Keratinocyte (primary cell): Measurements from ENCODE around the gene DIDO1. TPM values are rescaled to one million over a fixed set of nuclear protein-coding genes. Genes with fewer than 3 reads are reported as not detected.

Experiments used
- DNase-seq: peaks from one replicate; pipeline ENCODE4 v3.0.0-alpha.2; 2011; ENCODE audit warnings: low read depth, missing footprints, low spot score
- FAIRE-seq: peaks from 2 replicates; lab custom pipeline; 2011; peaks lifted over from hg19 to GRCh38; lab: Jason Lieb, UNC
- H2AFZ ChIP-seq: 2 replicates; pipeline ENCODE4 v1.6.0; 2012; ENCODE audit warnings: low read length, control low read depth, inconsistent platforms; ENCODE audit not compliant: control insufficient read depth
- H3K27ac ChIP-seq: 2 replicates; pipeline ENCODE4 v1.5.1; 2011; ENCODE audit warnings: low read length; ENCODE audit not compliant: control insufficient read depth, insufficient read depth
- H3K27me3 ChIP-seq: 3 replicates; pipeline ENCODE4 v1.6.0; 2011; ENCODE audit warnings: low read length; ENCODE audit not compliant: control insufficient read depth, insufficient read depth; ENCODE audit errors: extremely low read depth
- H3K36me3 ChIP-seq, 2 experiments: 2 replicates in 1 of 2; 3 replicates in 1 of 2; pipeline ENCODE4 v1.5.1; 2011; ENCODE audit warnings: low read length in 2 of 2, mild to moderate bottlenecking in 1 of 2; ENCODE audit not compliant: control insufficient read depth in 2 of 2, insufficient read depth in 2 of 2; ENCODE audit errors: extremely low read depth in 1 of 2
- H3K4me1 ChIP-seq: 3 replicates; pipeline ENCODE4 v1.5.1; 2011; ENCODE audit warnings: low read length; ENCODE audit not compliant: control insufficient read depth, insufficient read depth; ENCODE audit errors: extremely low read depth
- H3K4me2 ChIP-seq: 3 replicates; pipeline ENCODE4 v1.6.0; 2011; ENCODE audit warnings: low read depth, low read length; ENCODE audit not compliant: control insufficient read depth, insufficient read depth; ENCODE audit errors: extremely low read depth
- H3K4me3 ChIP-seq, 3 experiments: fragments of 200-600 bp in 1 of 3; sonication (generic) in 1 of 3; 2 replicates in 2 of 3; 3 replicates in 1 of 3; pipeline ENCODE4 v1.5.1; 2011 to 2016; ENCODE audit warnings: low read length in 3 of 3, mild to moderate bottlenecking in 3 of 3, control low read depth in 2 of 3, inconsistent platforms in 1 of 3, low read depth in 1 of 3, mixed read lengths in 1 of 3, mixed run types in 1 of 3, moderate library complexity in 1 of 3; ENCODE audit not compliant: control insufficient read depth in 2 of 3, insufficient read depth in 2 of 3; ENCODE audit errors: extremely low read depth in 1 of 3
- H3K79me2 ChIP-seq: 2 replicates; pipeline ENCODE4 v1.6.0; 2012; ENCODE audit warnings: low read length; ENCODE audit not compliant: control insufficient read depth, insufficient read depth
- H3K9ac ChIP-seq: 3 replicates; pipeline ENCODE4 v1.6.0; 2011; ENCODE audit warnings: low read length; ENCODE audit not compliant: control insufficient read depth, insufficient read depth; ENCODE audit errors: extremely low read depth
- H3K9me1 ChIP-seq: 3 replicates; pipeline ENCODE4 v1.6.0; 2011; ENCODE audit warnings: low read length; ENCODE audit not compliant: control insufficient read depth, insufficient read depth; ENCODE audit errors: extremely low read depth
- H3K9me3 ChIP-seq: 2 replicates; pipeline ENCODE4 v1.5.1; 2012; ENCODE audit warnings: low read depth, low read length; ENCODE audit not compliant: control insufficient read depth
- H4K20me1 ChIP-seq: 3 replicates; pipeline ENCODE4 v1.6.0; 2011; ENCODE audit warnings: low read length; ENCODE audit not compliant: control insufficient read depth, insufficient read depth; ENCODE audit errors: extremely low read depth
- EZH2 ChIP-seq: IDR thresholded peaks from one replicate; pipeline ENCODE4 v1.6.1; 2012; ENCODE audit warnings: inconsistent platforms, mild to moderate bottlenecking, low read length, moderate library complexity
- dilution Hi-C: fragments of 300-500 bp; cut with MboI; formaldehyde crosslinking; loops from one replicate; pipeline ENCODE4 v1.7.0; 2020; ENCODE audit warnings: low sequenced_read_pairs; ENCODE audit not compliant: extremely low pct_ligation_motif_present
- polyA plus RNA-seq, 5 experiments: library from polyadenylated mRNA; depleted of rRNA in 3 of 5; stranded (reverse) in 3 of 5; stranded (forward) in 1 of 5; unstranded in 1 of 5; fragments of >200 nt; gene quantifications; 1 replicate in 1 of 5; 2 replicates in 3 of 5; 3 replicates in 1 of 5; pipeline versions ENCODE4 v1.2.1 to v1.2.3, GENCODE V29; 2011 to 2012; ENCODE audit warnings: missing spikeins in 2 of 5, low read depth in 1 of 5, low replicate concordance in 1 of 5
- TF ChIP-seq, protein P1 (sequence below), 3 experiments: IDR thresholded peaks in 1 of 3; conservative IDR thresholded peaks in 1 of 3; optimal IDR thresholded peaks in 1 of 3; 2 replicates in 2 of 3; 3 replicates in 1 of 3; pipeline versions ENCODE3 to v1.5.1; 2011; ENCODE audit warnings: low read length in 3 of 3, mild to moderate bottlenecking in 3 of 3, moderate library complexity in 2 of 3, control low read depth in 1 of 3, inconsistent platforms in 1 of 3; ENCODE audit not compliant: insufficient read depth in 2 of 3; ENCODE audit errors: extremely low read depth in 1 of 3

The DIDO1 gene
- polyA plus RNA-seq, 1 donor (not counting 4 experiments of a cell fraction or from before 2014, with no cell fraction given): 14.2 TPM

DNA sequence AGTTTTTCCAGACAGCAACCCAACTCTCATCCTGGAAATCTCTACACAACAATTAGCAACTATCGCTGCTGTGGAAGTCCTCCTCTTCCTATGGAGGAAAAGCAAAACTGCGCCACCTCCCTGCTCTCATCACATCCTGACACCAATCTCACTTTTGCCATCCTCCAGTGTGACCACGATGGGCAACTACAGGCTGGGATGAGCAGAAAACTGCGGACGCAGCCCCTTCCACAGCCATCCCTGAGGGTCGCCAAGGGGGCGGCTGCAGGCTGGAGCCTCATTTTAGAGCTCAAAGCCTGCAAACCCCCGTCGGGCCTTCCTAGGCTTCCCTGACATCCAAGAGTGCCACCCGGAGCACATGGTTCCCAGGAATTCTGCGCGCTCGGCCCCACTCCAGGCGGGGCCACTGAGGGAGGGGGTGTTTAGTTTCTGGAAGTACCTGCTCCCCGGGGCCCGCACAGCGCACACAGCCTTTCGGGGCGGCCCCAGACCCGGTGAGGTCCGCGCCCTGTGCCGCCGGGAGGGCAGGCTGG lies 65.8 kb downstream of the DIDO1 start:
- Histone ChIP-seq H3K9me1 (no peaks in the 10 kb centered on the region), H3K4me2 (peak overlapping the region; percentile 90), H3K27ac (peak overlapping the region; percentile 53), H2AFZ (no peak overlapping the region), H3K4me3 (peak overlapping the region; percentile 50 to 68 (median 64)), H4K20me1 (peaks cover 8% of the 10 kb centered on the region), H3K9me3 (no peaks in the 10 kb centered on the region), H3K9ac (peak overlapping the region; percentile 73), H3K4me1 (peaks cover 28% of the 10 kb centered on the region), H3K79me2 (peaks cover 29% of the 10 kb centered on the region), H3K27me3 (no peaks in the 10 kb centered on the region), H3K36me3 (peaks cover 0 to 11% of the 10 kb centered on the region in 2 experiments)
- DNase-seq (no peak), FAIRE-seq (peak; percentile 69)
- dilution Hi-C loops: no loop called here
- TF ChIP-seq, protein P1, sequence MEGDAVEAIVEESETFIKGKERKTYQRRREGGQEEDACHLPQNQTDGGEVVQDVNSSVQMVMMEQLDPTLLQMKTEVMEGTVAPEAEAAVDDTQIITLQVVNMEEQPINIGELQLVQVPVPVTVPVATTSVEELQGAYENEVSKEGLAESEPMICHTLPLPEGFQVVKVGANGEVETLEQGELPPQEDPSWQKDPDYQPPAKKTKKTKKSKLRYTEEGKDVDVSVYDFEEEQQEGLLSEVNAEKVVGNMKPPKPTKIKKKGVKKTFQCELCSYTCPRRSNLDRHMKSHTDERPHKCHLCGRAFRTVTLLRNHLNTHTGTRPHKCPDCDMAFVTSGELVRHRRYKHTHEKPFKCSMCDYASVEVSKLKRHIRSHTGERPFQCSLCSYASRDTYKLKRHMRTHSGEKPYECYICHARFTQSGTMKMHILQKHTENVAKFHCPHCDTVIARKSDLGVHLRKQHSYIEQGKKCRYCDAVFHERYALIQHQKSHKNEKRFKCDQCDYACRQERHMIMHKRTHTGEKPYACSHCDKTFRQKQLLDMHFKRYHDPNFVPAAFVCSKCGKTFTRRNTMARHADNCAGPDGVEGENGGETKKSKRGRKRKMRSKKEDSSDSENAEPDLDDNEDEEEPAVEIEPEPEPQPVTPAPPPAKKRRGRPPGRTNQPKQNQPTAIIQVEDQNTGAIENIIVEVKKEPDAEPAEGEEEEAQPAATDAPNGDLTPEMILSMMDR (optimal IDR thresholded peaks at IDR 0.05 in 1 of 3, IDR thresholded peaks at IDR 0.05 in 1 of 3, conservative IDR thresholded peaks at IDR 0.05 in 1 of 3; ENCODE audit: extremely low read depth in 1 of 3, insufficient read depth in 2 of 3, low read length in 3 of 3): peak in 1 of 3 experiments; percentile 64
- TF ChIP-seq EZH2: no peak

DNA sequence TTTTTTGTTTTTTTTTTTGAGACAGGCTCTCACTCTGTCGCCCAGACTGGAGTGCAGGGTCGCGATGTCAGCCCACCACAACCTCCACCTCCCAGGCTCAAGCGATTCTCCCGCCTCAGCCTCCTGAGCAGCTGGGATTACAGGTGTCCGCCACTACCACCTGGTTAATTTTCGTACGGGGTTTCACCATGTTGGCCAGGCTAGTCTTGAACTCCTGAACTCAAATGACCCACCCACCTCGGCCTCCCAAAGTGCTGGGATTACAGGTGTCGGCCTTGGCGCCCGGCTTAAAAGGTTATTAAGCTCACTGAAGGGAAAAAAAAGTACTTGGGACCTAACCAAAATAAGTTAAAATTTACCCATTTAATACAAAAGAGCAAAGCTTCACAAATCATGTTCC lies 66.6 kb downstream of the DIDO1 start:
- peaks cover 28% of the 10 kb centered on the region for H3K4me1 ChIP-seq
- no peak overlapping the region for H2AFZ ChIP-seq
- peaks cover 8% of the 10 kb centered on the region for H4K20me1 ChIP-seq
- H3K4me3 ChIP-seq: peak overlapping the region in 2 of 3 experiments; percentile 64 to 68
- H3K79me2 ChIP-seq: peaks cover 29% of the 10 kb centered on the region
- DNase-seq (no peak), FAIRE-seq (no peak)
- H3K9ac ChIP-seq: peak overlapping the region; percentile 73
- H3K9me1 ChIP-seq: no peaks in the 10 kb centered on the region
- dilution Hi-C loops: no loop called here
- H3K27me3 ChIP-seq: no peaks in the 10 kb centered on the region
- peak overlapping the region; percentile 53 for H3K27ac ChIP-seq
- H3K9me3 ChIP-seq: no peaks in the 10 kb centered on the region
- peaks cover 1 to 16% of the 10 kb centered on the region in 2 experiments for H3K36me3 ChIP-seq
- no peak for TF ChIP-seq EZH2
- TF ChIP-seq, protein P1 (optimal IDR thresholded peaks at IDR 0.05 in 1 of 3, IDR thresholded peaks at IDR 0.05 in 1 of 3, conservative IDR thresholded peaks at IDR 0.05 in 1 of 3; ENCODE audit: extremely low read depth in 1 of 3, insufficient read depth in 2 of 3, low read length in 3 of 3): no peak
- H3K4me2 ChIP-seq: peak overlapping the region; percentile 90
